ENCODE results near the gene AFTPH. TPM values are rescaled to one million over a fixed set of nuclear protein-coding genes. Genes with fewer than 3 reads are reported as not detected.

The AFTPH gene
- total RNA-seq, 1 experiment from 2014 or later, result 18.8 TPM

DNA sequence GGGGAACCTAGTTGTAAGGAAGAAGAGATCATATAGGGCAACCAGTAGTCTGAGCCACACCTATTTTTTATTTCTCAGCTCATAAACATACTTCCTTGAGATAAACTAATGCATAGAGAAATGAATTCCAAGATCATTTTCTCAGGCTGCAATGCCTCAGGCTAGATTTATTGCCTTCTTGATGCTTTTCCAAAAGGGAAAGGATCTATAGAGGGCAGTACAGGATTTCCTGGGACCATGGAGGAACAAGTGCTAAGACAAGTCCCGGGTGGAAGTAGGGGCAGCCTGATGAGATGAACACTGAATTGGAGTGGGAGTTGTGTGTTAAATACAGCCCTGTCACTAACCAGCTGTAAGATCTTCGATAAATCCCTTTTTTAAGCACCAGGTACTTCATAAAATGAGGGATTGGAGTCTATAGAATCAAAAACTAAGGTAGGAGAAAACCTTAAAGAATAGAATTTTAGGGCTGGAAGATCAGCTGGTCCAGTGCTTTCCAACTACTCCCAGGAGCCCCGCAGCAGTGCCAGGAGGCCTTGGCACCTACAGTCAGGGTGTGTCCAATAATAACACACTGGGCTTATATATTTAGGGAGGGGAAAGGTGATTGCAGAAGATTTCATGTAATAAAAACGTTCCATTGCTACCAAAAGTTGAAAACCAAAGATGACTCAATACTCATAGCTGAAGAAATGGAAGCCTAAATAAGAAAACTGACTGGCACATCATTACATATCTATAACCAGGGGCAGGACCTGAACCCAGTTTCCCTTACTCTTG lies 71.5 kb downstream of the AFTPH start:
- ChIA-PET POLR2A (ENCODE audit: low non-redundant PET) (no interaction called here), CTCF (no interaction called here)
- no peaks in the 10 kb centered on the region for H3K27me3 ChIP-seq (replicated peaks; ENCODE audit: insufficient read depth, low read depth, low read length, poor library complexity)
- TF ChIP-seq EZH2 (IDR thresholded peaks at IDR 0.05; ENCODE audit: borderline replicate concordance, low read depth, low read length, poor library complexity, severe bottlenecking), result no peak
- TF ChIP-seq, protein P1, sequence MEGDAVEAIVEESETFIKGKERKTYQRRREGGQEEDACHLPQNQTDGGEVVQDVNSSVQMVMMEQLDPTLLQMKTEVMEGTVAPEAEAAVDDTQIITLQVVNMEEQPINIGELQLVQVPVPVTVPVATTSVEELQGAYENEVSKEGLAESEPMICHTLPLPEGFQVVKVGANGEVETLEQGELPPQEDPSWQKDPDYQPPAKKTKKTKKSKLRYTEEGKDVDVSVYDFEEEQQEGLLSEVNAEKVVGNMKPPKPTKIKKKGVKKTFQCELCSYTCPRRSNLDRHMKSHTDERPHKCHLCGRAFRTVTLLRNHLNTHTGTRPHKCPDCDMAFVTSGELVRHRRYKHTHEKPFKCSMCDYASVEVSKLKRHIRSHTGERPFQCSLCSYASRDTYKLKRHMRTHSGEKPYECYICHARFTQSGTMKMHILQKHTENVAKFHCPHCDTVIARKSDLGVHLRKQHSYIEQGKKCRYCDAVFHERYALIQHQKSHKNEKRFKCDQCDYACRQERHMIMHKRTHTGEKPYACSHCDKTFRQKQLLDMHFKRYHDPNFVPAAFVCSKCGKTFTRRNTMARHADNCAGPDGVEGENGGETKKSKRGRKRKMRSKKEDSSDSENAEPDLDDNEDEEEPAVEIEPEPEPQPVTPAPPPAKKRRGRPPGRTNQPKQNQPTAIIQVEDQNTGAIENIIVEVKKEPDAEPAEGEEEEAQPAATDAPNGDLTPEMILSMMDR (conservative IDR thresholded peaks at IDR 0.05; ENCODE audit: low read depth, low read length), result peak; percentile 57
- peak; percentile 47 for DNase-seq (ENCODE audit: low spot score)
- no peak overlapping the region for H3K4me3 ChIP-seq (ENCODE audit: low read depth, low read length, poor library complexity, severe bottlenecking)
- H3K9me3 ChIP-seq (ENCODE audit: low read depth, low read length, poor library complexity, severe bottlenecking), result no peaks in the 10 kb centered on the region
- peaks cover 4% of the 10 kb centered on the region for H3K36me3 ChIP-seq (ENCODE audit: insufficient read depth, low read length, poor library complexity, severe bottlenecking)
- intact Hi-C loops (cut with micrococcal nuclease; ENCODE audit: unreplicated experiment), result loop anchor here (2.0 kb wide), 1 partner anchor 269 kb away; no protein-coding TSS in a partner anchor
- H3K27ac ChIP-seq (ENCODE audit: low read depth, low read length, poor library complexity, severe bottlenecking), result no peak overlapping the region
- no peaks in the 10 kb centered on the region for H3K4me1 ChIP-seq (ENCODE audit: insufficient read depth, low read length, poor library complexity, severe bottlenecking)
- BruUV-seq (replicated peaks), result no TSS peak

DNA sequence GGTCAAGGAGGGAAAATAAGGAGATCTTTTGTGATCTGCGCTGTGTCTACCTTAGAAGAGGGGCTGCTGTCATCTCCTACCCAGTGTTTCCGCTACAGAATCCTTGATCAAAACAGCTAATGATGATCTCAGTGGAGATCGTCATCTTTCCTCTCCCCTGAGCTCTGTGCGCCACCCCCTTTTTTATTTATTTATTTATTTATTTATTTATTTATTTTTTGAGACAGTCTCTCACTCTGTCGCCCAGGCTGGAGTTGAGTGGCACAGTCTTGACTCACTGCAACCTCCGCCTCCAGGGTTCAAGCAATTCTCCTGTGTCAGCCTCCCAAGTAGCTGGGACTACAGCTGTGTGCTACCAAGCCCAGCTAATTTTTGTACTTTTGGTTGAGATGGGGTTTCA lies 74.1 kb downstream of the AFTPH start:
- intact Hi-C loops (cut with micrococcal nuclease; ENCODE audit: unreplicated experiment), result loop anchor here (2.0 kb wide), 1 partner anchor 17 kb away; no protein-coding TSS in a partner anchor
- TF ChIP-seq, protein P1 (conservative IDR thresholded peaks at IDR 0.05; ENCODE audit: low read depth, low read length), result no peak
- TF ChIP-seq EZH2 (IDR thresholded peaks at IDR 0.05; ENCODE audit: borderline replicate concordance, low read depth, low read length, poor library complexity, severe bottlenecking), result no peak
- BruUV-seq (replicated peaks), result no TSS peak
- Histone ChIP-seq H3K9me3 (ENCODE audit: low read depth, low read length, poor library complexity, severe bottlenecking) (no peaks in the 10 kb centered on the region), H3K27ac (ENCODE audit: low read depth, low read length, poor library complexity, severe bottlenecking) (no peak overlapping the region), H3K27me3 (replicated peaks; ENCODE audit: insufficient read depth, low read depth, low read length, poor library complexity) (no peaks in the 10 kb centered on the region), H3K4me3 (ENCODE audit: low read depth, low read length, poor library complexity, severe bottlenecking) (no peak overlapping the region), H3K4me1 (ENCODE audit: insufficient read depth, low read length, poor library complexity, severe bottlenecking) (no peaks in the 10 kb centered on the region), H3K36me3 (ENCODE audit: insufficient read depth, low read length, poor library complexity, severe bottlenecking) (no peaks in the 10 kb centered on the region)
- CTCF ChIA-PET, result no interaction called here
- DNase-seq (ENCODE audit: low spot score), result no peak
- POLR2A ChIA-PET (ENCODE audit: low non-redundant PET), result no interaction called here

DNA sequence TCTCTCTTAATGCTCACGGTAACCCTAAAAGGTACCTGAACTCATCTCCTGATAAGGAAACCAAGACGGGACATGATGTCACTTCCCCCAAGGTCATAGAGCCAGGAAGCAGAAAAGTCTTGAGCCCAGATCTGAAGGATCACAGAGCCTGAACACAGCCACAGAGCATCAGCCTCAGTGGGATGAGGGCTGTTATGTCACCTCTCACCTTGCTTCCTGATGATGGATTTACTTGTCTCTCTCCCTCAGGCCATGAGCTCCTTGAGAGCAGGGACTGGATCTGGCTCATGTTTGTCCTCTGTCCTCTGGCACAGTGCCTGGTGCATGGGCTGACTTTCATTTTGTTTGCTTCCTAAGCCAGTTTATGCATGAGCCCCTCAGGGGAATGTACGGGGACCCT lies 75.3 kb downstream of the AFTPH start:
- no peaks in the 10 kb centered on the region for H3K36me3 ChIP-seq (ENCODE audit: insufficient read depth, low read length, poor library complexity, severe bottlenecking)
- intact Hi-C loops (cut with micrococcal nuclease; ENCODE audit: unreplicated experiment), result loop anchor here (2.0 kb wide), 1 partner anchor 15 kb away; no protein-coding TSS in a partner anchor
- TF ChIP-seq, protein P1 (conservative IDR thresholded peaks at IDR 0.05; ENCODE audit: low read depth, low read length), result no peak
- TF ChIP-seq EZH2 (IDR thresholded peaks at IDR 0.05; ENCODE audit: borderline replicate concordance, low read depth, low read length, poor library complexity, severe bottlenecking), result no peak
- DNase-seq (ENCODE audit: low spot score), result no peak
- ChIA-PET POLR2A (ENCODE audit: low non-redundant PET) (no interaction called here), CTCF (no interaction called here)
- no peak overlapping the region for H3K27ac ChIP-seq (ENCODE audit: low read depth, low read length, poor library complexity, severe bottlenecking)
- H3K4me1 ChIP-seq (ENCODE audit: insufficient read depth, low read length, poor library complexity, severe bottlenecking), result no peaks in the 10 kb centered on the region
- H3K27me3 ChIP-seq (replicated peaks; ENCODE audit: insufficient read depth, low read depth, low read length, poor library complexity), result no peaks in the 10 kb centered on the region
- H3K9me3 ChIP-seq (ENCODE audit: low read depth, low read length, poor library complexity, severe bottlenecking), result no peaks in the 10 kb centered on the region
- no peak overlapping the region for H3K4me3 ChIP-seq (ENCODE audit: low read depth, low read length, poor library complexity, severe bottlenecking)
- no TSS peak for BruUV-seq (replicated peaks)
